Non-pigmented ciliary epithelial cell (primary cell): ENCODE data around the gene CCDC187.
A peak's percentile ranks its signal among the peaks of the same experiment; 100 is the strongest.

Source experiments
- DNase-seq: peaks from one replicate; pipeline ENCODE4 v3.0.0-alpha.2; 2010; ENCODE audit warnings: low read depth

CCDC187 gene

DNA sequence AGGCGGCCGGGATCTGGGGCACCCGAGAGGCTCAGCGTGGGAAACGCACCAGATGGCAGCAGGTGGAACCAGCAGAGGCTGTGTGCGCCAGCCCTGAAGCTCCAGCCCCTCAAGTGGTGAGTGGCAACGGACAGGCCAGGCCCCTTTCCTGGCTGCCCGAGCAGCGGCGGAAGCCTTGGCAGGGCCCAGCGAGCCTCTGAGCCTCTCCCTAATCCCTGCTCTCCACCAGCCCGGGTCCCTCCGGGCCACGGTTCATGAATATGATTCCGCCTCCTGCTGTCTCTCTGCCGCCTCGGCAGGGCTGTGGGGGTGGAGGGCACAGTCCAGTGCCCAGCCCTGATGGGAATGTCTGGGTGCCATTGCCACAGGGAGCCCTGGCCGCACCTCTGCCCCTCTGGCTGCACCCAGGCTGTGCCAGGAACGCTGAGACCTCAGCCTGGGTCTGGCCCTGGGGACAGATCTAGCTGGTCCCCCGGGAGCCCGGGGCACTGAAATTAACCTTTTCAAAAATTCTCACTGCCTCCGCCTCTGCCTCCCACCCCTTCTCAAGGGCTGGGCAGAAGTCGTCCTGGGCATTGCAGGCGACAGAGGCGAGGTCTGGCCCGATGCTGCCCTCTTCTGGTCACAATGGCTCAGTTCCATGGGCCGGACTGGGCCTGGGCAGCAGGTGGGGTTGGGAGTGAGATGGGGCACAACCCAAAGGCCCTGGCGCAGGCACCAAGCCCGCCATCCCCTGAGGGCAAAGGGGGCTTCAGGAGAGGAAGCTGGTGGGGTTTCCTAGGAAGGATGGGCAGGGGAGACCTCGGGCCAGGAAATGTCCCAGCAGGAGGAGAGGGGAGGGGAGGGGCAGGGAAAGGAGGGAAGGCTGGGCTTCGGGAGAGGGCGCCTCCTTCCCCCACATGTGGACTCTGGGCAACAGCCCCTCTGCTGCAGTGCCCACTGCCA, 20.3 kb downstream of the CCDC187 start:
- DNase-seq: peak; percentile 11

DNA sequence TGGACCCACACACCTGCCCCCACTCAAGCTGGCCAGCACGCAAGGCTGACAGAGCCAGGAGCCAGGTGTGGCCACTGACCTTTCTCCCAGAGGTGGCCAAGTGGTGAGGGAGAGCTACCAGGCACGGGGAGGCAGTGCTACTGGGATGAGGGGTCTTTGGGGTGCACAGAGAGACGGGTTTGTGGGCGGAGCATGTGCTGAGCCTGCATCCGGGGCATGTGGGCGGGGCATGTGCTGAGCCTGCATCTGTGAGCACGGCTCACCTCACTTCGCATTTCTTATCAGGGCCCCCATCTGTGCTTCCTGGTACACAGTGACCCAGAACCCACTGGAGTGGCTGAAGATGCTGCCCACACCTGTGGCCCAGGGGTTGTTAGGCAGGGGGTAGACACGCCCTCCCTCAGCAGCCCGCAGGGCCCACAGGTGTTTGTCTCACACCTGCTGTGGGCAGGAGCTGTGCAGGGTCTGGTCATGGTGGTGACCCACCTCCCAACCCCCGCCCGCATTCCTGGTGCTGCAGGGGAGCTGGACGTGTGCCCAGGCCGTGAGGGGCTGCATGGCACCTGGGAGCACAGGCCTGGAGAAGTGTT, 21.5 kb downstream of the CCDC187 start:
- no peak for DNase-seq

DNA sequence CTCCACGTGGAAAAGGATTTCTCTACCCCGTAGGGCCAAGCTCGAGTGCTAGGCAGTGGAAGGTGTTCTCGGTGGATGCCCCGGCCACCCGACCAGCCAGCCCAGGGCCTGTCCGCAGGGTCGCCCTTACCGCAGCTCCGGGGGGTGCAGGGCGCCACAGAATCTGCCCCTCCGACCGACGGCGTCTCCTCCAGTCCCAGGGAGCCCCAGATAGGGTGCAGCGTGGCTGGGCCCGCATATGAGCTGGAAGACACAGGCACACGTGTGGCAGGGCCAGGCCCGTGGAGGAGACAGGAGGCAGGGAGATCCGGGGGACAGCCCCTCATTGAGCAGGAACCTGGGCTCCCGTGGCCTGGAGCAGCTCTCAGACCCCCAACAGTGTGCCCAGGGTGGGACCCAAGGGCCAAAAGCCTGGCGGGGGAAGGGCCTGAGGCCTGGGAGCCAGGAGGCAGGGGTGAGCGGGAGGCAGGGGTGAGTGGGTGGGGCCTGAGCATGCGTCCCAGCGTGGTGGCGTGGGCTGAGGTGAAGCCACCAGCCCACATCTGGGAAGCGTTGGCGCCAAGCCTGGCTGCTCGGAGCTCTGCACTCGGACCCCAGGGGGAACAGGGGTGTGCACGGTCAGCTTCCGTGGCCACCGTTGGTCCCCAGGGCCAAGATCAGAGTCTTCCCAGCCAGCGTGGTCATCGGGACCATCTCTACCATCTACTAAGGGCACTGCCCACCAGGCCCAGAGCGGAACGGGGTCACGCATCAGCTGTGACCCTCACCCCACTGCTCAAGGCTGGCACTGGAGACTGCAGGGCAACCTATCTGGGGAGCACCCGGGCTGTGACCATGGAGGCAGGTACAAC, 22.2 kb downstream of the CCDC187 start:
- no peak for DNase-seq

DNA sequence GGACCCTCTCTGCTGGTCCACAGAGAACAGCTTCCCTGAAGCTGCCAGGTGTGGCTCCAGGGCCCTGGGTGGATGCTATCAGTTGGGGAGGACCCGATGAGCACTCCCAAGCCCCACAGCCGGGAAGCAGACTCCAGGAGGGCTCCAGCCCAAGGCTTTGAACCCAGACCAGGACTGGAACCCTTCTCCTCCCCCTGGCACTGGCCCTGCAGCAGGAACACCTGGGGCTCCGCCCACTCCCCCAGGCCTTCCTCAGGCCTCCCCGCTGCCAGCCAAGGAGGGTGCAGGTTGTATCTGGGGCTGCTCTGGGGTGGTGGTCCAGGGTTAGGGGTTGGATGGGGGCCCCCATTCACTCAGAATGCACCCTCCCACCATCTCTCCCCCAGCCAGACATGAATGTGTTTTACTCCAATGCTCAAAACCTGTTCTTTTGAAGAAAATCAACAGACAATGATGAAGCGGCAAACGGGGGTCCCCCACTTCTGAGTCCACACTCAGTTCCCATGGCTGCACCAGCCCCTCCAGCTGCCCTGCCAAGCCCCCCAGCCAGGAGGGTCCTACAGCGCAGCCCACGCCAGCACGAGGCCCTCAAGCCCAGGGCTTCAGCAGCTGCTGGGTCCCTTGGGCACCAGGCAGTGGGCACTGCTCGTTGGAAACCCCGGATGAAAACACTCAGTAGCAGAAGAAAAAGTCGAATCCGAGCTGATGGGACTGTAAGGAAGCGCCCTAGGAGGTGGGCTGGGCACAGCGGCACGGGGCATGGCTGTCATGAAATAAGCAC, 23.2 kb downstream of the CCDC187 start:
- DNase-seq: no peak

DNA sequence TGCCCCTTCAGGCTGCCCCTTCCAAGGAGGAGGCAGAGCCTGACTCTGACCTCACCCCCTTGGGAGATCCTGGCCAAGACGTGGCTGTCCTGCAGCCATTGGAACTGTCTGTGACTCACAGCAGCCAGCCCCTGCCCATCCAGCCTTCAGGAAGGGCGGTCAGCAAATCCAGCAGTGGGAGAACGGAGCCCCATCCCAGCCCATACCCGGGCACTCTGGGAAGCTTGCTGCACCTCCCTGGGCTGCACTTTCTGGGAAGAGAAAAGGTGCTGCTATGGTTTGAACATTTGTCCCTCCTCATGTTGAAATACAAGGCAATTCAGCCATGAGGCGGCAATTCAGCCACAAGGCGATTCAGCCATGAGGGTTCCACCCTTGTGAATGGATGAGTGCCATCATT, 24.4 kb downstream of the CCDC187 start:
- no peak for DNase-seq

DNA sequence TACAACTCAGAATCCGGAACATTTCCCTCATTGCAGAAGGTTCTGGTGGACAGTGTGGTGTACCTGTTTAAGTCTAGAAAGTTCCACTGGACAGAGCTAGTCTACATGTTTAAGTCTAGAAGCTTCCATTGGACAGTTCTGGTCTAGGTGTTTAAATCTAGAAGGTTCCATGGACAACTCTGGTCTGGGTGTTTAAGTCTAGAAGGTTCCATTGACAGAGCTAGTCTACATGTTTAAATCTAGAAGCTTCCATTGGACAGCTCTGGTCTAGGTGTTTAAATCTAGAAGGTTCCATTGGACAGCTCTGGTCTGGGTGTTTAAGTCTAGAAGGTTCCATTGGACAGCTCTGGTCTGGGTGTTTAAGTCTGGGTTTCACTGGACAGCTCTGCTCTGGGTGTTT, 25.0 kb downstream of the CCDC187 start:
- no peak for DNase-seq

DNA sequence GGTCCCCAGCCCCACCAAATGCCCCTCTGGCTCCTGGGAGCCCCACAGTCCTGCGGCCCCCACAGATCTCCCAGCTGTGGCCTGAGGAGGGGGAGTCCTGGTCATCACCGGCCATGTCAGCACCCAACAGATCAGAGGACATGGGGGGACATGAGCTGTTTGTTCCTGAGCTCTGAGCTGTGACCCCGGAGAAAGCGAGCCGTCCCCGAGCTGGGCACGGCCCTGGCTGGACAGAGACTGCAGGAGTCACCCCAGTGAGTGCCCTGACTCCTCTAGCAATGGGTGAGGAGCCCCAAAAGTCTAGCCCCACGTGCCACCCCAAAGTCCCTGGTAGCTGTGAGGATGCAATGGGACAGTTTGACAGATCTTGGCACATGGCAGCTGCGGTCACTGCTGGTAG, 25.7 kb downstream of the CCDC187 start:
- DNase-seq: no peak

DNA sequence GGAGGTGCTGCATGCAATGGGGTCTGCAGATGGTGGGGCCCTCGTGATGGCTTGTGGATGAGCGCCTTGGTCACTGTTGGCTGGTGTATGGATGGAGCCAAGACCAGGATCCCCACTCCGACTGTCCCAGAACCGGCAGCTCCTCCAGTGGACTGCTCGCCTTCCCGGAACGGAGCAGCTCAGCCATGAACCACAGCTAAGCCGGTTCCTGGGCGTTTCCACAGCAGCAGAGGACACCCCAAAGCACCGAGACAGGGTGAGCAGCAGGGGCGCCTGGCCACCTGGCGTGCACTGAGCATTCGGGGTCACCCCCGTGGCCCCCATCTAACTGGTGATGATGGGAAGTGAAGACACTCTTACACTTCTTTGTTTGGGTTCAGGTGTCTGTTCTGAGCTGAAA, 26.1 kb downstream of the CCDC187 start:
- no peak for DNase-seq

DNA sequence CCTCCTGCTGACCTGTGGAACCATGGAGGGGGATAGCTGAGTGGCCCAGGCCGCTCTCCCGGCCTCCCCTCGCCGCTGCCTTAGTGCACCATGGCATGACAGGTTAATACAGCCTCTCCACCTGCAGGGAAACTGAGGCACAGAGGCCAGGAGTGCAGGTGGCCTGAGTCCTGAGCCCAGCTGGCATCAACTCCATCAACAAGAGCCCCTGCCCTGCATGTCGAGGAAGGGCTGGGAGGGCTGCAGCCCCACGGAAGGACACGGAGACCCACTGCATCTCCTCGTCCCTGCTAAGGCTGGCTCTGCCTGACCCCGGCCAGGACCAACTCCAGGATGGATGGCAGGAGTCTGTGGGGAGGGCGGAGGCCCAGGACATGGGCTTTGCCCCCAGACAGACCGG, 27.2 kb downstream of the CCDC187 start:
- no peak for DNase-seq

DNA sequence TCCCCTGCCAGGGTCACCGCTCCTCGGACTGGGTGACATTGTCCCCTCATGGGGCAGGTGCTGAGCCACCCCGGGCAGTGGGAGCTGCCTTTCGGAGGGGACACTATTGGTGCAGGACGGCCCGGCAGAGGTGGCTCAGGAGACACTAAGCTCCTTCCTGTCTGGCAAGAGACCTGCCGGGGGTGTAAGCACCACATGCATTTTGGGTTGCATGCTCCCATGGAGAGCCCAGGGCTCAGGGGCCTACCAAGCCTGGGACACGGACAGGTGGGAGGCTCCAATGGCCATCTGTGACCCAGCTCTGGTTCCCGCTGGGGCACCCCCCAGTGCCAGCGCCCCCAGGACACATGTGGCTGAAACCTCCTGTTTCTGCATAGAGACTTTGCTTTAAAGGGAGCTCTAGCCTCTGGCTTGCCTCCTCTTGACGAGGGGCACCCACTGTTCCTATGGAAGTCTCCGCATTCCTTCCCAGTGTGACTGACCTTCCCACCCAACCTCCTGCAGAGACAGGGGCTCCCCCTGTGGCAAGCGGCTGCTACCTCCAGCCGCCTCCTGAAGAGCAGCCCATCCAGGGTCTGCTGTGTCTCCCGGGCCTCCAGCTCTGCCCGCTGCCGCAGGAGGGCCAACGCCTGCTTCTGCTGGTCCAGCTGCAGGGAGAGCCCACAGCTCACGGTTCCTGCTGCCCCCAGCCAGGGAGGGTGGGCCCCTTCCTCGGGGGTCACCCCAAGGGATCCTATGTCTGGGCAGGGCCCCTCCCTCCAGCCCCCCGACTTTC, 28.1 kb downstream of the CCDC187 start:
- no peak for DNase-seq

DNA sequence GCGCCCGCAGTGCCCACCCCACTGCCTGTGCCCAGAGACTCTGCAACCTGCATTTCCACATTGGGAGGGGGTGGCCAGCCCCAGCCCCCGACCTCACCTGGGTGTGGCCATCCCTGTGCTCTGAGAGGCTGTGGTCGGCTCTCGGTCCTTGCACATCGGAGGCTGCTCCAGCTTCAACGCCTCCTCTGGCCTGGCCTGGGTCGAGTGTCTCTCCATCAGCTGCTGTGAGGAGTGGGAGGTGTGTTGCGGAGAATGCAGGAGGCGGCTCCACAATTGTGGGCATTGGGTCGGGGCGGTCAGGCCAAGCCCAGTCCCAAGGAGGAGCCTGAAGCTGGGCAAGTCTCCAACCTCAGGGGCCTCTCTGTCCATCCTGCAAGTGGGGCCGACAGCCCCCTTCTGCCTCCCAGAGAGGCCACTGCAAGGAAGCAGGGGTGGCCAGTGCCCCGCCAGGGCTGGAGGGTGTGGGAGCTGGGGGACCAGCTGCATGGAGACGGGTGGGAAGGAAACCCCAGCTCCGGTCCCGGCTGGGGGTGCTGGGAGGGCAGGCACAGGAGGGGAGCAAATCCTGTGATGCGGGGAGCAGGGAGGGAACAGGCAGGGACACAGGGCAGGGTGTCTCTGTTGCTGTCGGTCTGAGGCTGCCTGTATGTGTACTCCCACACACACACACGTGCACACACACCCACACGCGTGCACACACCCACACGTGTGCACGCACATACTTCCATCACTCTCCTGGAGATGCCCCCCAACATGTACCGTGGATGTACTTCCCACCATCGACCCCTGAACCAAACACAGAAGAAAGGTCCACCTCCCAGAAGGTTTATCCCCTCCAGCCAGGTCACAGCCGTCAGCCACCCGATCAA, 28.9 kb downstream of the CCDC187 start:
- no peak for DNase-seq

DNA sequence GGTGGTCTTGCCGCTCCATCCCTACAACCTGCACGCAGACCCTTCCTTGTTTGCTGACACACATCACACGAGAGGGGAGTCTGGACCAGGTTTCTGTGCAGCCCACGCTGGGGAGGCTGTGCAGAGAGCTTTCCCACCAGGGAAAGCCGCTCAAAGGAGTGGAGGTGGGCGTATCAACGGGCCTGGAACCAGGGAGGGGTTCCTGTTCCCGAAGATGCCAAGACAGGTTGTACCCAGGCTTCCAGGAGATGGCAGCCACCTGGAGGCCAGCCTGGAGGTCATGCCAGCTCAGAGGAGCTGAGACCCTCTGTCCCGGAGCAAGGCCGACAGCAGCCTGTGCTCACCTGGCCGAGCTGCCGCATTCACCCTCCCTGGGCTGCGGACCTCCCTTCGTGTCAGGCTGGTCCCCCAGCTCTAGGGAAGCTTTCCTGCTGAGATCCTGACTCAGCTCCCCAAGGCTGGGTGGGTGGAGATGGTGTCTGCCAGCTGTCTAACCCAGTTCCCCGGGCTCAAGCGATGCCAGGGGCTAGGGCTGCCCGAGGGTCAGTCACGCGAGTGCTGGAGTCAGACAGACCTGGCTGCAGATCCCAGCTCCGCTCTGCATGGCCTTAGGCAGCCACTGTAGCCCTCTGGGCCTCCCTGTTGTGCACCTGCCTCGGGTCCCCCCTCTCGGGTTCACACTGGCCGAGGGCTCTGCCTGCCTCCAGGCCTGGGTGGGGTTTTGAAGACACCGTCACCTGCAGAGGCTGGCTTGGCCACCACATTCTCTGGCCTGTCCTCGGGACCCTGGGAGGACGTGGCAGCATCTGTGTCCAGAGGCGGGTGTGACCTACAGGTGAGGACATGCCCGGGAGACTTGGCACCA, 29.7 kb downstream of the CCDC187 start:
- no peak for DNase-seq

DNA sequence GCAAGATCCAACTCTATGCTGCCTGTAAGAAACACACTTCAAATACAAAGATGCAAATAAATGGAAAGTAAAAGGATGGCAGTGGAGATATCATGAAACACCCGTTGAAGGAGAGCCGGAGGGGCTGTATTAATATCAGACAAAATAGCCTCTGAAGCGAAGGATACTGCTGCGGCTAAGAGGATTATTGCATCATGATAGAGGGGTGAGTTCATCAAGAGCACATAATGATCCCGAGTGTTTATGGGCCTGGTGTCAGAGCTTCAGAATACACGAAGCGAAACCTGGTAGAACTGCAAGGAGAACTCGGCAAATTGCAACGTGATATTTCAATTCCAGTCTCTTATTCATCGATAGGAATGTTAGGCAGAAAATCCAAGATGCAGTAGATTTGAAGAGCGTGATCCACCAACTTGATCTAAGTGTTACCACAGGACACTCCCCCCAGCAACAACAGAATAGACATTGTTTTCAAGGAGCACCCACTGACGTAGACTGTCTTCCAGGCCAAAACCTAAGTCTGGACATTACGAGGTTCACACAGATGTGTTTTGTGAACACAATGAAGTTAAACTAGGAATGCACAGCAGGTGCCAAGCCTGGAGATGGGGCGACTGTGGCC, 30.5 kb downstream of the CCDC187 start:
- DNase-seq: no peak

DNA sequence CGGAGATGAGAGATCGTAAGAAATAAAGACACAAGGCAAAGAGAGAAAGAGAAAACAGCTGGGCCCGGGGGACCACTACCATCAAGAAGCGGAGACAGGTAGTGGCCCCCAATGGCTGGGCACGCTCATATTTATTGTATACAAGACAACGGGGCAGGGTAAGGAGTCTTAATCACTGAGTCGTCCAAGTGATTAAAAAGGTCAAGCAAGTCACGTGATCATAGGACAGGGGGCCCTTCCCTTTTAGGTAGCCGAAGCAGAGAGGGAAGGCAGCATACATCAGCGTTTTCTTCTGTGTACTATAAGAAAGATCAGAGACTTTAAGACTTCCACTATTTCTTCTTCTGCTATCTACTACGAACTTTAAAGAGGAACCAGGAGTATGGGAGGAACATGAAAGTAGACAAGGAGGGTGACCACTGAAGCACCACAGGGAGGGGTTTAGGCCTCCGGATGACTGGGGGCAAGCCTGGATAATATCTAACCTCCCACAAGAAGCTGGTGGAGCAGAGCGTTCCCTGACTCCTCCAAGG, 33.7 kb downstream of the CCDC187 start:
- no peak for DNase-seq

DNA sequence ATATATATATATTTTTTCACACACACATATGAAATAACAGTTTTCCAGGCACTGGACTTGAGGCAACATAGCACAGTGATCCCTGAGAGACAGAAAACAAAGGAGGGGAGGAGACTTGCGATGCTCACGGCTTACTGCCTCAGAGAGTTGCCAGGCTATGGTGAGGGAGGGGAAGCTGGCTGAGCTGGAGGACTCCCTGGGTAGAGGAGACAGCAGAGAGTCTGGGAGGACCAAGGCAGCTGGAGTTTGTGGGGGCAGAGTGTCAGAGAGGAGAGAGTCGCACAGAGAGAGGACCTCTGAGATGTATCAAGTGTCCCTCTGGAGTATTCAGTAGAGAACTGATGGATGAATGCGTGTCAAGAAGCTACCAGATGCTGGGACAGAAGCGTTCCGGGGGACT, 35.2 kb downstream of the CCDC187 start:
- no peak for DNase-seq

DNA sequence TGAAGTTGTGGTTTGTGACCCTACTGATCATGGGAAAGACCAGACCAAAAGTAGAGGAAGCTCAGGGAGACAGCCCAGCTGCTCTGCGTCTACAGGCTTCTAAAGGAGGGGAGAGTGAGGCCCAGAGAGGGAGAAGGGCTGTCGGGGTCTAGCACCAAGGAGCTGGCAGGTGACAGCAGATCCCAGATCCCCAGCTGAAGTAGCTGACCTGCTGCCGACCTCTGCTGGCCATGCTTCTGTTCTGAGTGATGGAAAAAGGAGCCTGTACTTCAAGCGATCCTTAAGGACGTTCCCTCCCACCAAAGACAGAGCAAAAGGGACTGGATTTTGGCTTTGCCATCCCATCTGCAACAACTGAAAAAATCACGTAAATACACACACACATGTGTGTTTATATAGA, 35.6 kb downstream of the CCDC187 start:
- DNase-seq: no peak

DNA sequence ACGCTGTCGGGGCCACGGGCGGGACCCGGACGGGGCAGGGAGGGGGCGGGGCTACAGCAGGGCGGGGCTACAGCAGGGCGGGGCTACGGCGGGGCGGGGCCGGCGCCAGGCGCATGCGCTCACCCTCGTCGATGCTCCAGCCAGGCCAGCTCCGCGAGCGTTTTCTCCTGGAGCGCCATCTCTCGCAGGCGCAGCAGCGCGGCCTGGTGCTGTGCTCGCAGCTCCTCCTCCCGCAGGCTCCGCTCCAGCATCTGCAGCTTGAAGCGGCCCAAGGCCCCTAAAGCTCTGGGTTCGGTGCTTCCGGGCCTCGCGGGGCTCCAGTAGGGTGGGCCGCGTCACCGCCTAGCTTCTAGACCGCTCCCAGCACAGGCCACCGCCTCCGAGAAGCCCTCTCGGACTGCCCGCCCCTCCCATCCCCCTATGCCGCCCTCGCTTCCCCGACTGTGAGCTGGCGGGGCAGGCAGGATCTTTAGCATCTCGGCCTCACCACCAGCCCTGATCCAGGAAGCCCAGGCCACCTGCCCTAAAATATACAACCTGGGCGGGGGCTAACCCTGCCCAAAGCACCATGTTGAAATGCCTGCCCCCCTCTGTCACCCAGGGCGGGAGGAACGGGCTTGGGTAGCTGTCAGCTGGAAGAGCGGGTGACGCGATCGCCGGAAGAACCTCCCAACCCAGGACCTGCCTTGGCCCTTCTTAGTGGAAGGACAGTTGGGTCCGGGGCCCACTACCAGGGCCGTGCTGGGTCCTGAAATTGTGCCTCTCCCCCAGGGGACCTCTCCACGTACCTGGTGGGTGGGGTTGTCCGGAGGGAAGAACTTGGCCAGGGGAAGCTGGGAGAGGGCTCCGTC, 36.4 kb downstream of the CCDC187 start:
- DNase-seq: no peak
